ENCODE results near the gene PROM2. TPM values are rescaled to one million over a fixed set of nuclear protein-coding genes. Genes with fewer than 3 reads are reported as not detected.
"Not testable (repeated sequence)": the region's sequence is repeated elsewhere in the genome, so short reads cannot be mapped to it uniquely, and the experiment has no call there.

Gene PROM2
- total RNA-seq, 1 donor from 2014 or later: 1.3 TPM

DNA sequence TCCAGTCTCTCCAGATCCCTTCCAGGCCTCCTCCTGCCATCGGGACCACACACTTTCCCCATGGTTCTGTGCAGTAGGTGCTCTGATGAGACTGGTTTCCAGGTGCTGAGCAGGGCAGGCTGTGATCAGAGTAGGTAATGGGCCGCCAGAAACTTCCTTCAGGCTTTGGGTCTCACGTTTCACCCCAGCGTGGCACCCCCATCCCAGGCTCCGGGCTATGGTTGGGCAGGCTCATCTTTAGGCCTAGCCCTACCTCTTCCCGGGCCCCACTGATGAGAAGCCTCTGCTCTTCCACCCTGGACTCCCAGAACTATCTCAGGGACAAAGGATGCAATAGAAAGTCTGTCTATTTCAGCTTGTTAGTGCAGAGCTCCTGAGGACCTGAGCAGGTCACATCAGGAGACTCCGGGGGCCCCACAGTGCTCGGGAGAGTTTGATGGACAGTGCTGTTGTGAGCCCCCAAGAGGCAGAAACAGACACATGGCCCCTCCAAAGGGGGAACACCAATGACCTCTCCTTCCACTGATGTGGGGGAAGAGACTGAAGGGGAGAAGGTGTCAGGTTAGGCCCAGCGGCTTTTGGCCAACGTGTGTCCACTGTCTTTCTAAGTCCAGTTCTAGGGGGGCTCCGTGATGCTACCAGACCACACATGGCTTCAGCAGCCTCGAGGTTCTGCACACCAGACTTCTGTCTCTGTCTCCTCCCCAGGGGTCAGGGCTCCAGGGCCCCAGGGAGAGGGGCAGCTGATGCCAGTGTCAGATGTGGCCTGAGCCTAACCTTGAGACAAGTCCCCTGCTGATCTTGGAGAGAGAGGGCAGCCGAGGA is 5.8 kb upstream of the PROM2 start:
- Mint-ChIP-seq H3K27me3 (ENCODE audit: unreplicated experiment) (no peaks in the 10 kb centered on the region), H3K36me3 (ENCODE audit: unreplicated experiment) (no peaks in the 10 kb centered on the region), H3K4me3 (ENCODE audit: unreplicated experiment) (no peak overlapping the region), H3K27ac (ENCODE audit: unreplicated experiment) (no peak overlapping the region), H3K9me3 (ENCODE audit: unreplicated experiment) (peaks cover 7% of the 10 kb centered on the region), H3K4me1 (ENCODE audit: unreplicated experiment) (no peaks in the 10 kb centered on the region)
- DNase-seq (ENCODE audit: extremely low spot score, unreplicated experiment): peak; percentile 81
- no peak for TF ChIP-seq CTCF (IDR thresholded peaks at IDR 0.05)

- H3K4me1 Mint-ChIP-seq (ENCODE audit: unreplicated experiment): no peaks in the 10 kb centered on the region
- H3K27me3 Mint-ChIP-seq (ENCODE audit: unreplicated experiment): no peaks in the 10 kb centered on the region
Observed at GRCh38 chr2:95269036-95269680, 5.1 kb upstream of the PROM2 start.

DNA sequence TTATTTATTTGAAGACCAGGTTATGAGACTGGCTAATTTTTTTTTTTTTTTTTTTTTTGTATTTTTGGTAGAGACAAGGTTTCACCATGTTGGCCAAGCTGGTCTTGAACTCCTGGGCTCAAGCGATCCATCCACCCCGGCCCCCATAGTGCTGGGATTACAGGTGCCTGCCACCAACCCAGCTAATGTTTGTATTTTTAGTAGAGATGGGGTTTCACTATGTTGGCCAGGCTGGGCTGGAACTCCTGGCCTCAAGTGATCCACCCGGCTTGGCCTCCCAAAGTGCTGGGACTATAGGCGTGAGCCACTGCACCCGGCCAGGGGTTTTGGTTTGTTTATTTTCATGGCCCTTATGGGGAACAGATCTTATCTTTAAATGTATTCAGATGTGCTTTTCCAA is 4.5 kb upstream of the PROM2 start:
- not testable (repeated sequence) for H3K27me3 Mint-ChIP-seq (ENCODE audit: unreplicated experiment); H3K27ac Mint-ChIP-seq (ENCODE audit: unreplicated experiment); H3K4me3 Mint-ChIP-seq (ENCODE audit: unreplicated experiment); H3K36me3 Mint-ChIP-seq (ENCODE audit: unreplicated experiment); H3K4me1 Mint-ChIP-seq (ENCODE audit: unreplicated experiment); H3K9me3 Mint-ChIP-seq (ENCODE audit: unreplicated experiment)
- peak; percentile 51 for DNase-seq (ENCODE audit: extremely low spot score, unreplicated experiment)

More at GRCh38 chr2:95269036-95269680, 5.1 kb upstream of the PROM2 start:
- Mint-ChIP-seq H3K36me3 (ENCODE audit: unreplicated experiment) (no peaks in the 10 kb centered on the region), H3K27ac (ENCODE audit: unreplicated experiment) (no peak overlapping the region), H3K9me3 (ENCODE audit: unreplicated experiment) (peaks cover 7% of the 10 kb centered on the region), H3K4me3 (ENCODE audit: unreplicated experiment) (no peak overlapping the region)
- TF ChIP-seq CTCF (IDR thresholded peaks at IDR 0.05): no peak
- DNase-seq (ENCODE audit: extremely low spot score, unreplicated experiment): peak; percentile 72

- DNase-seq (ENCODE audit: extremely low spot score, unreplicated experiment): peak; percentile 76
- TF ChIP-seq CTCF (IDR thresholded peaks at IDR 0.05): no peak
- no peak overlapping the region for H3K4me3 Mint-ChIP-seq (ENCODE audit: unreplicated experiment)
- H3K27ac Mint-ChIP-seq (ENCODE audit: unreplicated experiment): no peak overlapping the region
- no peaks in the 10 kb centered on the region for H3K27me3 Mint-ChIP-seq (ENCODE audit: unreplicated experiment)
- H3K4me1 Mint-ChIP-seq (ENCODE audit: unreplicated experiment): no peaks in the 10 kb centered on the region
- H3K9me3 Mint-ChIP-seq (ENCODE audit: unreplicated experiment): peaks cover 7% of the 10 kb centered on the region
- no peaks in the 10 kb centered on the region for H3K36me3 Mint-ChIP-seq (ENCODE audit: unreplicated experiment)
Observed at GRCh38 chr2:95270541-95271081, 3.6 kb upstream of the PROM2 start.

DNA sequence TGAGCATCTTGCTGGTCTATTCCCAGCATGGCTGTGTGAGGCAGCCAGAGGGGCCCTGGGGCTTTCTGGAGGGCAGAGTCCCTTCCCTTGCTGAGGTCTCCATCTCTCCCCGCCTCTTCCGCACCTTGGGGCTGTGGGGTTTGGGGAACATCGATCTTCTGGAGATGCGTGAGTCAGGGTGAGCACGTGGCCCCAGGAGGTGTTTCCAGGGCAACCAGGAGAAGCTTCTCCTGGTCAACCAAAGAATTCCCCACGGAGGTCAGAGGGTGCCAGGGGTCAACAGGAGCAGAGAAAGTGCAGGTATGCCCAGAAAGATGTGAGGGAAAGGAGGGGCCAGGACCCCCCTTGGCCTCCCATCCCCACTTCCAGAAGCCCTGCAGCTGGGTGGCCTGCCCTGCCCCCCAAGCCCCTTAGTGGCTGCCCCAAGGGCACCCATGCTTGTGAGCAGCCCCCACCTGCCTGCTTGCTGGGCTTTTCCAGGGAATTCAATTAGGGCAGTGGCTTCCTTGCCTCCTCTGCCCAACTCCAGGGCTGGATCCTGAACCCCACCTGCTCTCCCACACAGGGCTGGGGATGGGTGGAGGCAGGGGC is 2.8 kb upstream of the PROM2 start:
- no peaks in the 10 kb centered on the region for H3K36me3 Mint-ChIP-seq (ENCODE audit: unreplicated experiment)
- no peaks in the 10 kb centered on the region for H3K27me3 Mint-ChIP-seq (ENCODE audit: unreplicated experiment)

More for the DNA sequence above, 2.8 kb upstream of the PROM2 start:
- Mint-ChIP-seq H3K9me3 (ENCODE audit: unreplicated experiment) (peaks cover 7% of the 10 kb centered on the region), H3K4me1 (ENCODE audit: unreplicated experiment) (no peaks in the 10 kb centered on the region), H3K27ac (ENCODE audit: unreplicated experiment) (no peak overlapping the region), H3K4me3 (ENCODE audit: unreplicated experiment) (no peak overlapping the region)
- DNase-seq (ENCODE audit: extremely low spot score, unreplicated experiment): peak; percentile 81
- TF ChIP-seq CTCF (IDR thresholded peaks at IDR 0.05): no peak
